GM19238 (cell line): ENCODE data around the gene COMT.
A peak's percentile ranks its signal among the peaks of the same experiment; 100 is the strongest.
"Not testable (repeated sequence)": the region's sequence is repeated elsewhere in the genome, so short reads cannot be mapped to it uniquely, and the experiment has no call there.

Experiments used
- DNase-seq: peaks from one replicate; pipeline ENCODE4 v3.0.0; 2011; ENCODE audit warnings: low spot score; ENCODE audit not compliant: insufficient read length

The COMT gene

GRCh38 chr22:19941365-19942082 is at the start of gene COMT, which contains the start of gene TXNRD2:
Gene COMT (plus strand): TSS chr22:19941772. CDS start chr22:19962527, 20,755 bp downstream.
Gene TXNRD2 (minus strand): TSS chr22:19941818. CDS start chr22:19941803, 15 bp downstream.
- peak; percentile 87 for DNase-seq

- peak; percentile 45 for DNase-seq
These were observed 49.2 kb upstream of the COMT start for GRCh38 chr22:19892257-19892879.

DNA sequence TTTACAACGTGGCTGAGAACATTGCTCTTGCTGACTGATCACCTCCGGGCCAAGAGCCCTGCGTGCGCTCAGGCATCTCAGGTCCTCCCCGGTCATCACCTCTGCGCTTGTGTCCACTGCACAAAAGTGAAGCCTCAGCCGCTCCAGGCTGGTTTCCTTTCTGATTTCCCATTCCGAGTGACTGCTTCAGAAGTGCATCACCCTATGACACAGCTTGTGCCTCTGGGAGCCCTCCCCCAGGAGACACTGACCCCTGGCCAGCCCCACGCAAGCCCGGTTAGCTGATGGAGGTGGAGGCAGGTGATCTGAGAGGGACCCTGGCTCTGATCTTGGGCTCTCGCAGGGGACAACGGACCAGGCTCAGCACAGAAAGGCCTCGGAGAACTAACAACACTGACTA is 48.6 kb upstream of the COMT start:
- DNase-seq: no peak

GRCh38 chr22:19893363-19893762 is 48.2 kb upstream of the COMT start:
- no peak for DNase-seq

- no peak for DNase-seq
These were observed 46.3 kb upstream of the COMT start for GRCh38 chr22:19895160-19895849.

- no peak for DNase-seq
These were observed 44.8 kb upstream of the COMT start for GRCh38 chr22:19896665-19897355.

DNA sequence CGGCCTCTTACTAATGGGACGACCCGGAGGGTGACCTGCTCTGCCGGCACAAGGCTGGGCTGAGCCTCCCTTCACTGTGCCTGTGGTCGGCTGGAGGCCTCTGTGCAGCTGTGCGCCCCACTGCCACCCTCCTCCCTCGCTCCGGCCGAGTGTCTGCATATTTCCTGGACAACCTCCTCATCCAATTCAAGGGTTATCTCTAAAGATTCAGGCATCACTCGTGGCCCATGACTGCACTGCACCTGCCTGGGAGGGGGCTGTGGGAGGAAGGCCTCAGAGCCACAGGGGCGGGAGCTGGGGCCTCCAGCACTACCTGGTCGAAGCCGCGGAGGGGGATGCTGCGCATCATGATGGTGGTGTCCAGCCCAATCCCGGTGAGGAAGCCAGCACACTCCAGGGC is 43.8 kb upstream of the COMT start:
- DNase-seq: no peak

DNA sequence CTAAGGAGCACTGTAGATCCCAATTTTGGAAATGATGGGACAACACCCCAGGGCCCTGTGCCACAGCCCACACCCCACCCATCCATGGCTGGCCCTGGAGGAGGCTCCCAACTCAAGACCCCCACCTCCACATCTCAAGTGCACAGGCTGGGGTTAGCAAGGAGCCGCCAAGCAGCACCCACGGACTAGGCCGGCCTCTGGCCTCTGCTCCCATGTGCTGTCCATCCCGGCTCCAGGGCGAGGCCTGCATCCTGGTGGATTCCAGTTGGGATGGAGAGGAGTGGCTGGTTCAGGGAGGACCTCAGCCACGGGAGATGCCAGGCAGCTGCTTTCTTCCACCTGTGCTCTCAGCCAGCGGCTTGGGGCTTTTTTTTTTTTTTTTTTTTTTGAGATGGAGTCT is 43.4 kb upstream of the COMT start:
- DNase-seq: no peak

DNA sequence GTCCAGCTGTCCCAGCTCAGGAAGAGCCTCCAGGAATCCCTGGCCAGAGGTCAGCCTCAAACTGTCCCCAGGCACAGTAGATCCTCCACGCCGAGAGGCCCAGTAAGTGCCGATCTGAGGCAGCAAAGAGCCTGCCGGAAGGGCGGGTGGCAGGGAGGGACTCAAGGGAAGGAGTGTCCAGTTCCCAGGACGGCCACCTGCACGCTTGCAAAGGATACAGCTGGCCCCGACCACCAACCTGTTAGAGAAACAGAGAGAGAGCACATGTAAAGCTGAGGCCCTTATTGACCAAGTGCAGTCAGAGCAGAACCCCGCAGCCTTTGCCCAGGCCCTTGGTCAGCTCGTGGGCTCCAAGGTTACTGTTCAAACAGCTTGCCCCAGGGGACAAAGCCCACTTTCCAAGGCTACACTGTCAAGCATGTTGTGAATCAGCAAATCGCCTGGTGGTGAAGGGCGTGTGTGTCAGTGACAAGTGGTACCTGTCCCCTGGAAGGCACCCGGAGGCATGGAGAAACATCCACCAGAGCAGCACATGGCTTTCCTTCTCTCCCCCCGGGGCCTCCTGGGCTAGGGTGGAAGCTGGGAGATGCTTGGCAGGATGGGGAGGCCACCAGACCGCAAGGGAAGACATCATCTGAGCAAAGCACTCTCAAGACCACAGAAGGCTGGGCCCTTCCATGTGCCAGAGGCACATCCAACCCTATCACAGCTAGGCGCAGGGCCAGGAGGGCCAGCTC is 42.6 kb upstream of the COMT start:
- no peak for DNase-seq

DNA sequence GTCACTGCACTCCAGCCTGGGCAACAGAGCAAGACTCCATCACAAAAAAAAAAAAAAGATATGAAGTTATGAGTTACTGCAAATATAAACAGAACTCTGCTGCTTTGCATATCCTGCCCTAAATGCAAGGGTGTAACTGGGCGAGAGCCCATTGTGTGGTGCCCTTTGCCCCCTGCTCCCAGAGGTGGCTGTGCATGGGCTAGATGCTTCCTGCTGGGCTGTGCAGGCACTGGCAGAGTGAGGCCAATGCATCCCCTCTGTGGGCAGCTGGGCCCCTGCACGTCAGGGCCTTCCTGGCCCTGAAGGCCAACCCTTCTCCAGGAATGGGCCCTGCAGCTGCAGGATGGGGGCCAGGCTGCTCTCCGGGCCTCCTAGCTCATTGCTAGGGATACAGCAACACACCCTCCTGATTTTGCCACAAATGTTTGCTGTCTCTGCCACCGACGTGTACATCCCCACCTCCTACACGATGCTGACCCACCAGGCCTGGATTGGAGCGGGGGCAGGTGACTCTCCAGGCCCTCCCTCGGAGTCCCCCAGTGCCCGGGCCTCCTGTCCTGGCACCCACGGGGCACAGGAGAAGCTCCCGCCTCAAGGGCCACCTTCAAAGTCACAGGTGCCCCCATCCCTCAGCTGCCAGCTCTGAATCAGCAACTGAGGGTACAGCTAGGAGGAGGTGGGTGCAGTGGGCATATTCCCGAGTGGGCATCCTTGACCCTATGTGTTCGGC is 40.7 kb upstream of the COMT start:
- DNase-seq: no peak

- DNase-seq: no peak
These were observed 39.9 kb upstream of the COMT start for GRCh38 chr22:19901577-19902244.

GRCh38 chr22:19902245-19902715 is 39.3 kb upstream of the COMT start:
- no peak for DNase-seq

DNA sequence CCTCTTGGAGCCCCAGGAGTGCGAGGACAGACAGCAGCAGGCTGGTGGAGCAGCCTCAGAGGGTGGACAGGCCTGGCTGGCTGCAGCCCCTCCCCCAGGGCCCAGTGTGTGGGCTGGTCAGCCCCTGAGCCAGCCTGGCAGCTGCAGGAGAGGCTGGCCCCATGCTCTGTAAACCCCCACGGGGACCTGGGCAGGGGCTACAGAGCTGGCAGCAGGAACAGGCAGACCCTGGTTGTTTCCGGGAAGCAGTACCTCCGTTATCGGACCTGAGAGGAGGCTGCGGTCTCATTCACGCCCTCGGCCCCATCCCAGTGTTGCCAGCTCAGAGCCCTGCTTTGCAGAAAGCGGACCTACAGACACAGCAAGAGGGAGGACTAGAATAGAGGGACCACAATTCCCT is 38.5 kb upstream of the COMT start:
- DNase-seq: no peak

GRCh38 chr22:19903513-19903912 is 38.1 kb upstream of the COMT start:
- no peak for DNase-seq

- no peak for DNase-seq
These were observed 37.3 kb upstream of the COMT start for GRCh38 chr22:19904174-19904856.

DNA sequence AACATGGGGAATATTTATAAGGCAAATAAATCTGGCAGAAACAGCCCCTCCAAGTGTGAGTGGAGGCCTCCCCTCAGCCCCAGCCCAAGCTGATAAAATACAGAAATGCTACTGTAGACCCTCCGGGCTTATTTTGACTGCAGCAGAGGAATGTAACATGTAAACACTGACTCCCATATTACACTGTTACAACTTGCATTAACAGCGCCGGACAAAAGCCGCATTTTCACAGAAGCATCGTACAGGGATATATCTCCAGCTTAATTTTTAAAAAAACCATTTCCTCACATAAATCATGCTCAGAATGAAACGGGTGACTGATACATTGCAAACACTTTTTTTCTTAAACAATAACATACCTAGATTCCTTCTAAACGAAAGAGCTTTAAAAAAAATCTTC is 36.6 kb upstream of the COMT start:
- no peak for DNase-seq

- DNase-seq: no peak
These were observed 36.0 kb upstream of the COMT start for GRCh38 chr22:19905347-19906276.

DNA sequence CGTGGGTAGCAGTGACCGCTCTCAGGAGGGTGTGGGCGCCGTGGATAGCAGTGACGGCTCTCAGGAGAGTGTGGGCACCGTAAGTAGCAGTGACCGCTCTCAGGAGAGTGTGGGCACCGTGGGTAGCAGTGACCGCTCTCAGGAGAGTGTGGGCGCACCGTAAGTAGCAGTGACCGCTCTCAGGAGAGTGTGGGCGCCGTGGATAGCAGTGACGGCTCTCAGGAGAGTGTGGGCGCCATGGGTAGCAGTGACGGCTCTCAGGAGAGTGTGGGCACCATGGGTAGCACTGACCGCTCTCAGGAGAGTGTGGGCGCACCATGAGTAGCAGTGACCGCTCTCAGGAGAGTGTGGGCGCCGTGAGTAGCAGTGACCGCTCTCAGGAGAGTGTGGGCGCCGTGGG is 34.7 kb upstream of the COMT start:
- DNase-seq: not testable (repeated sequence)
